Hepatocyte (in vitro differentiated cells): ENCODE measurements around the gene JAG1.

Source experiments
- CTCF ChIP-seq: fragments of 200-600 bp; sonication (generic); IDR thresholded peaks from 2 replicates; pipeline ENCODE4 v1.5.1; 2016; ENCODE audit warnings: antibody characterized with exemption, mild to moderate bottlenecking; ENCODE audit not compliant: poor library complexity
- EZH2 ChIP-seq: fragments of 200-600 bp; sonication (generic); IDR thresholded peaks from 2 replicates; pipeline ENCODE4 v1.6.1; 2016; ENCODE audit warnings: antibody characterized with exemption, mild to moderate bottlenecking, borderline replicate concordance

- no peak for TF ChIP-seq CTCF
- no peak for TF ChIP-seq EZH2
Observed at GRCh38 chr20:10641893-10642292, 31.9 kb downstream of the JAG1 start.
